Activated CD4-positive, alpha-beta T cell treated with anti-CD3 and anti-CD28 coated beads, Interleukin-2, amount 10 ng/mL, durations not matched to agents 24 days and 14 days (primary cell): ENCODE results near the gene PLA2G6. TPM values are rescaled to one million over a fixed set of nuclear protein-coding genes. Genes with fewer than 3 reads are reported as not detected.
"Not testable (repeated sequence)": the region's sequence is repeated elsewhere in the genome, so short reads cannot be mapped to it uniquely, and the experiment has no call there.

ENCODE experiments used
- DNase-seq: peaks from one replicate; pipeline ENCODE4 v3.0.0; 2022
- H3K27ac Mint-ChIP-seq: one replicate; pipeline ENCODE4 v1.8.0; 2022; ENCODE audit warnings: mild to moderate bottlenecking, mixed read lengths
- H3K27me3 Mint-ChIP-seq: one replicate; pipeline ENCODE4 v1.8.0; 2022; ENCODE audit warnings: mixed read lengths
- H3K36me3 Mint-ChIP-seq: one replicate; pipeline ENCODE4 v1.8.0; 2022; ENCODE audit warnings: low read depth, mild to moderate bottlenecking, mixed read lengths
- H3K4me1 Mint-ChIP-seq: one replicate; pipeline ENCODE4 v1.8.0; 2021; ENCODE audit warnings: mixed read lengths
- H3K4me3 Mint-ChIP-seq: one replicate; pipeline ENCODE4 v1.8.0; 2022; ENCODE audit warnings: mild to moderate bottlenecking, moderate library complexity, mixed read lengths
- H3K9me3 Mint-ChIP-seq: one replicate; pipeline ENCODE4 v1.8.0; 2021; ENCODE audit warnings: mixed read lengths
- intact Hi-C: fragments of 100-400 bp; cut with micrococcal nuclease; formaldehyde crosslinking; loops from one replicate; pipeline ENCODE4 v1.15.1; 2023
- total RNA-seq: library from RNA; stranded (reverse); gene quantifications from 2 replicates; pipeline ENCODE4 v1.2.3, GENCODE V29; 2022

Gene PLA2G6
- total RNA-seq, 1 donor from 2014 or later: 34.3 TPM

GRCh38 chr22:38133331-38133730, 48.3 kb downstream of the PLA2G6 start:
- intact Hi-C loops: no loop called here
- Mint-ChIP-seq H3K36me3 (peaks cover 9% of the 10 kb centered on the region), H3K9me3 (no peaks in the 10 kb centered on the region), H3K27me3 (no peaks in the 10 kb centered on the region), H3K4me1 (no peaks in the 10 kb centered on the region), H3K27ac (no peak overlapping the region), H3K4me3 (no peak overlapping the region)
- DNase-seq: no peak

DNA sequence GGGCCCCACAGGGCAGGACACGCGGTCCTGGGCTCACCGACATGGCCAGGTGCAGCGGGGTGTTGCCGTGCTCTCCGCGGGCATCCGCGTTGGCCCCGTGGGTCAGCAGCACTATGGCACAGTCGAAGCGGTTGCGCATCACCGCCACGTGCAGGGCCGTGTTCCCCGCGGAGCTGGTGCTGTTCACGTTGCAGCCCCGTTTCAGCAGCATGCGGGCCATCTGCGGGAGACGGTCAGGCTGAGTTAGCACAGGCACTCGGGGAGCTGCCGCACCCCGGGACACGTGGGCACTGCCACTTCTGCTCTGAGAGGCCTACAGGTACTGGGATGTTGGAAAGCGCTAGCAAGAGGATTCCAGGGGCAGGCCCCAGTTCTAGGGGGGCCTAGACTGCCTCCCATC, 48.8 kb downstream of the PLA2G6 start:
- Mint-ChIP-seq H3K36me3 (peaks cover 7% of the 10 kb centered on the region), H3K27ac (no peak overlapping the region), H3K9me3 (no peaks in the 10 kb centered on the region), H3K4me3 (no peak overlapping the region), H3K4me1 (no peaks in the 10 kb centered on the region), H3K27me3 (no peaks in the 10 kb centered on the region)
- intact Hi-C loops: no loop called here
- no peak for DNase-seq

GRCh38 chr22:38132136-38132535, 49.5 kb downstream of the PLA2G6 start:
- Mint-ChIP-seq H3K4me3 (no peak overlapping the region), H3K27me3 (no peaks in the 10 kb centered on the region), H3K4me1 (no peaks in the 10 kb centered on the region), H3K9me3 (no peaks in the 10 kb centered on the region), H3K36me3 (peaks cover 7% of the 10 kb centered on the region), H3K27ac (no peak overlapping the region)
- intact Hi-C loops: no loop called here
- no peak for DNase-seq

- intact Hi-C loops: no loop called here
Measured at GRCh38 chr22:38131399-38131798, 50.2 kb downstream of the PLA2G6 start.

GRCh38 chr22:38129856-38130255, 51.8 kb downstream of the PLA2G6 start:
- H3K27ac Mint-ChIP-seq: no peak overlapping the region
- H3K4me3 Mint-ChIP-seq: no peak overlapping the region
- intact Hi-C loops: no loop called here
- no peak for DNase-seq
- H3K27me3 Mint-ChIP-seq: no peaks in the 10 kb centered on the region
- peaks cover 2% of the 10 kb centered on the region for H3K36me3 Mint-ChIP-seq
- H3K9me3 Mint-ChIP-seq: no peaks in the 10 kb centered on the region
- H3K4me1 Mint-ChIP-seq: no peaks in the 10 kb centered on the region

More at GRCh38 chr22:38131399-38131798, 50.2 kb downstream of the PLA2G6 start:
- peaks cover 6% of the 10 kb centered on the region for H3K36me3 Mint-ChIP-seq
- no peak for DNase-seq
- no peak overlapping the region for H3K4me3 Mint-ChIP-seq
- no peaks in the 10 kb centered on the region for H3K4me1 Mint-ChIP-seq
- no peaks in the 10 kb centered on the region for H3K27me3 Mint-ChIP-seq
- H3K9me3 Mint-ChIP-seq: no peaks in the 10 kb centered on the region
- no peak overlapping the region for H3K27ac Mint-ChIP-seq

GRCh38 chr22:38129021-38129420, 52.6 kb downstream of the PLA2G6 start:
- no peak overlapping the region for H3K4me3 Mint-ChIP-seq
- peaks cover 2% of the 10 kb centered on the region for H3K36me3 Mint-ChIP-seq
- peaks cover 4% of the 10 kb centered on the region for H3K4me1 Mint-ChIP-seq
- DNase-seq: no peak
- H3K27ac Mint-ChIP-seq: no peak overlapping the region
- intact Hi-C loops: no loop called here
- no peaks in the 10 kb centered on the region for H3K27me3 Mint-ChIP-seq
- no peaks in the 10 kb centered on the region for H3K9me3 Mint-ChIP-seq

DNA sequence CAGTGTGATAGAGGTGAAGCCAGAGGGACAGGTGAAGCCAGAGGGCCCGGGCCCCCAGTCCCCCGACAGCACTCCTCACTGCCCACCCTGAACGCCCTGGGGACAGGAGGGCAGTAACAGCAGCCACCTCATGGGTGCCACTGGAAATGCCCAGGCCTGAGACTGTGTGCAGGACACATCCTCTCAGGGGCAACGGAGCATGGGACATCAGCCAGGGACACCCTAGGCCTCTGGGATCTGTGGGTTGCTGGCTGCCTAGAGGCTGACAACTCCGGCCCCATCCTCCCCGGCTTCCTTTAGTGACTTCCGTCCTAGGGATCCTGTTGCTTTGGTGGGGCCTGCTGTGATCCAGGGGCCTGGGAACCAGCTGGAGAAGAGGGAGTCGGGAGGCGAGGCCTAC, 53.8 kb downstream of the PLA2G6 start:
- no peak for DNase-seq
- intact Hi-C loops: no loop called here

DNA sequence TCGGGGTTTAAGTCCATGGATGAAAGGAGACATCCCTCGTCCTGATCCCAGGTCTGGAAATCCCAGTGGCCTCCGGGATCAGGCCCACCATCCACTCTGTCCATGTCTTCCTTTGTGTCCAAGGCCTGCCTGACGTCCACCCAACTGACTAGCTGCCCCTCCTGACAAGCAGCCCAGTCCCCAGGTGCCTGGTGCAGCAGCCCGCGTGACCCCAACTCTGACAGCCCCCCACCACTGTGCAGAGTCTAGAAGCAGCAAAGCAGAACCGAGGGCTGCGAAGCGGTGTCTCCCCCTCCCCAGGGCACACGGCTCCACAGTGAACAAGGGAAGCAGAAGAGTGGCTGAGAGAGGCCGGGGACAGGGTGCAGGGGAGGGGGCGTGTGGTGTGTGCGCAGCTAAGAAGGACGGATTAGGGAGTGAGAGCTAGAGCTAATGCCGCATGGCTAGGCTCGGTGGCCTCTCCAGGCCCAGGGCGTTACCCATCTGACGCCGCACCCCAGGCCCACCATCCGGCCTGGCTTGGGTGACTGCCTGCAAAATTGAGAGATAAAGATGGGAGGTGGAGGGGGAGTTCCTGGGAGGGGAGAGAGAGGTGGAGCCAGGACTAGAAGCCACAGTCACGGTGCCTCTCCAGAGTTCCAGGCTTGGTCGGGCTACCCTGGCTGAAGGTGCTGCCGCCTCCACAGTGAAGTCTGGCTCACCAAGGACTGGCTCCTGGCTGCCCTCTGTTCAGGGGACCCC, 54.5 kb downstream of the PLA2G6 start:
- intact Hi-C loops: no loop called here
- no peaks in the 10 kb centered on the region for H3K9me3 Mint-ChIP-seq
- H3K36me3 Mint-ChIP-seq: no peaks in the 10 kb centered on the region
- DNase-seq: no peak
- no peak overlapping the region for H3K27ac Mint-ChIP-seq
- H3K27me3 Mint-ChIP-seq: no peaks in the 10 kb centered on the region
- no peak overlapping the region for H3K4me3 Mint-ChIP-seq
- H3K4me1 Mint-ChIP-seq: peaks cover 7% of the 10 kb centered on the region

More for the DNA sequence above, 53.8 kb downstream of the PLA2G6 start:
- H3K9me3 Mint-ChIP-seq: no peaks in the 10 kb centered on the region
- no peaks in the 10 kb centered on the region for H3K27me3 Mint-ChIP-seq
- no peak overlapping the region for H3K27ac Mint-ChIP-seq
- peaks cover 2% of the 10 kb centered on the region for H3K36me3 Mint-ChIP-seq
- H3K4me1 Mint-ChIP-seq: peaks cover 5% of the 10 kb centered on the region
- no peak overlapping the region for H3K4me3 Mint-ChIP-seq

DNA sequence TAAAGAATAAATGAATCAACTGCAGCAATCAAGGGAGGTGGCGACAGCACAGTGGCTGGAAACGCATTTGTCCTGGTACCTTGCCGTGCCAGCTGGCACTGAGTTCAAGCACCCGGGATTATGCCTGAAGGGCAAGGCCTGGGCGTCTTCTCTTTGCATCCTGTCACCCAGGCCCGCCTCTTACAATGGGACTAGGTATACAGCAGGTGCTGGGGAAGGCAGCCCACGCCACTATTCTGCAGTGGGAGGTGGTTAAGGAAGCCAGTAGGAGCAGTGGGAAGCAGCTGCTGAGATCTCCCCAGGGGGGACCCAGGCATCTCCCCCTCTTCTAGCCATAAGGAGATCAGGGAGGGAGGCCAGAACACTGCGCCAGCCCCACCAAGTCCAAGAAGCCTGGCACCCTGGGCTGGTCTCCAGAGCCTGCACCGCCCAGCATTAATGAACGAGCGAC, 55.9 kb downstream of the PLA2G6 start:
- H3K4me3 Mint-ChIP-seq: no peak overlapping the region
- intact Hi-C loops: no loop called here
- H3K27ac Mint-ChIP-seq: no peak overlapping the region
- H3K4me1 Mint-ChIP-seq: peaks cover 7% of the 10 kb centered on the region
- H3K36me3 Mint-ChIP-seq: no peaks in the 10 kb centered on the region
- no peaks in the 10 kb centered on the region for H3K9me3 Mint-ChIP-seq
- no peak for DNase-seq
- H3K27me3 Mint-ChIP-seq: no peaks in the 10 kb centered on the region

- Mint-ChIP-seq H3K27ac (no peak overlapping the region), H3K4me3 (no peak overlapping the region), H3K27me3 (no peaks in the 10 kb centered on the region), H3K36me3 (no peaks in the 10 kb centered on the region), H3K9me3 (no peaks in the 10 kb centered on the region), H3K4me1 (peaks cover 7% of the 10 kb centered on the region)
- intact Hi-C loops: no loop called here
- DNase-seq: no peak
Measured at GRCh38 chr22:38125038-38125610, 56.5 kb downstream of the PLA2G6 start.

DNA sequence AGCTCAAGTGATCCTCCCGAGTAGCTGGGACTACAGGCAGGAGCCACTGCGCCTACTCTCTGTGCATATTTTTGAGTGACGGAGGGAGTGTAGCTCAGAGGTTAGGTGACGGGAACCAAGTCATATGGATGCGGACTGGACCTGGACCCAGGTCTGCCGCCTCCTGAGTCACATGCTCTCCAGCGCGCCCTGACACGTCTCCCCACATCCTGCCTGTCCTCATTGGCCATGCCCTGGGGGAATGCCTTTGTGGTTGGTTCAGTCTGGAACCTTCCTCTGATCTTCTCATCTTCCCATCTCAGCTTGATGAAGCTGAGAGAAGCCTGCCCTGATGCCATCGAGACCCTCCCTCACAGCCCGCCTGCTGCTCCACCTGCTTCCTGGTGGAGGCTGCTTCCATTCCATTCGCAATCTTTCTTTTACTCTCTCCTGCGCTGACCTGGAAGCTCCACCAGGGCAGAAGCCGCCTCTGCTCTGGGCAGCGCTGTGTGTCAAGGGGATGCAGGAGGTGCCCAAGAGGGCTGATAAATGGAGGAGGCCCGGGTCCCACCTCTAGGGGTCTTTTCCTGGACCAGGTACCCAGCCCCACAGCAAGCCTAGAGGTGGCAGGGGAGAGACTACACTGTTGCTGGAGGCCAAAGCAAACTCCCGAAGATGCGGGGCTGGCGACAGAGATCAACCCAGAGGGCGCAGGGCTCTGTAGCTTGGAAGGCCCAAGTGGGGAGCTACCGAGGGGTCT, 57.2 kb downstream of the PLA2G6 start:
- H3K27ac Mint-ChIP-seq: no peak overlapping the region
- no peak overlapping the region for H3K4me3 Mint-ChIP-seq
- H3K4me1 Mint-ChIP-seq: peaks cover 7% of the 10 kb centered on the region
- H3K9me3 Mint-ChIP-seq: no peaks in the 10 kb centered on the region
- intact Hi-C loops: no loop called here
- no peak for DNase-seq
- no peaks in the 10 kb centered on the region for H3K27me3 Mint-ChIP-seq
- H3K36me3 Mint-ChIP-seq: no peaks in the 10 kb centered on the region

- Mint-ChIP-seq H3K36me3 (no peaks in the 10 kb centered on the region), H3K4me1 (peaks cover 7% of the 10 kb centered on the region), H3K27ac (no peak overlapping the region), H3K27me3 (no peaks in the 10 kb centered on the region), H3K4me3 (no peak overlapping the region), H3K9me3 (no peaks in the 10 kb centered on the region)
- no peak for DNase-seq
- intact Hi-C loops: no loop called here
Measured at GRCh38 chr22:38122616-38123015, 59.0 kb downstream of the PLA2G6 start.

- no peak for DNase-seq
- H3K27ac Mint-ChIP-seq: no peak overlapping the region
- H3K27me3 Mint-ChIP-seq: no peaks in the 10 kb centered on the region
- H3K4me1 Mint-ChIP-seq: peaks cover 7% of the 10 kb centered on the region
- no peak overlapping the region for H3K4me3 Mint-ChIP-seq
- H3K9me3 Mint-ChIP-seq: no peaks in the 10 kb centered on the region
- no peaks in the 10 kb centered on the region for H3K36me3 Mint-ChIP-seq
- intact Hi-C loops: no loop called here
Measured at GRCh38 chr22:38120359-38121110, 61.1 kb downstream of the PLA2G6 start.

- H3K36me3 Mint-ChIP-seq, DNase-seq, H3K27ac Mint-ChIP-seq, H3K27me3 Mint-ChIP-seq, H3K4me3 Mint-ChIP-seq, H3K9me3 Mint-ChIP-seq, H3K4me1 Mint-ChIP-seq: not testable (repeated sequence)
- intact Hi-C loops: loop anchor here (10.0 kb wide), 1 partner anchor 86 kb away; the partner anchor contains the start of gene MAFF
Measured at GRCh38 chr22:38118747-38119146, 62.9 kb downstream of the PLA2G6 start.
